NCI-H146 treated with DMSO at 0.1 percent for 48 hours (cell line): ENCODE data around the gene DAZAP1.
"Not testable (repeated sequence)": the region's sequence is repeated elsewhere in the genome, so short reads cannot be mapped to it uniquely, and the experiment has no call there.

ENCODE experiments used
- DNase-seq: peaks from one replicate; lab custom pipeline; 2025; ENCODE audit not compliant: unreplicated experiment; lab: John Stamatoyannopoulos, UW

The DAZAP1 gene

DNA sequence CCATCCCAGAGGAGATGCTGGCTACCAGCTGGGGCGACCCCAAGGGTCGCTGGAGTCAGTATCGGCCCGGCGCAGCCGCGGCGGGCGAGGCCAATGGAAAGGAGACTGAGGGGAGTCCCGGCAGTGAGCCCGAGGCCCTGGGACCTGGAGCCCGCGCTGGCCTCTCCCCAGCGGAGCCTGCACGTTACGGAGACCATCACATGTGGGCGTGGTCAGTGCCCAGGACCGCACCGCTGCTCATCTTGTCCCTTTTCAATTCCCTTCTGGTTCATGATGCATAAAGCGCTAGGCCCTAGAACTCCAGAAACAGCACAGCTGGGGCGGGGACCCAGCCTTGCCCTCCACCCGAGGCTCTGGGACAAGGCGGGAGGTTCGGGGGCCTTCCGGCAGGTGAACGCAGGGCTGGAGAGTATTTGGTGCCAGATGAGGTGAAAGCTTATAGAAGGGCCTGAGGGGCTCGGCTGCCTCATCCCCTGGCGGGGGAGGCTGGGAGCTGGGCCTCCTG is 63.7 kb downstream of the DAZAP1 start:
- no peak for DNase-seq

DNA sequence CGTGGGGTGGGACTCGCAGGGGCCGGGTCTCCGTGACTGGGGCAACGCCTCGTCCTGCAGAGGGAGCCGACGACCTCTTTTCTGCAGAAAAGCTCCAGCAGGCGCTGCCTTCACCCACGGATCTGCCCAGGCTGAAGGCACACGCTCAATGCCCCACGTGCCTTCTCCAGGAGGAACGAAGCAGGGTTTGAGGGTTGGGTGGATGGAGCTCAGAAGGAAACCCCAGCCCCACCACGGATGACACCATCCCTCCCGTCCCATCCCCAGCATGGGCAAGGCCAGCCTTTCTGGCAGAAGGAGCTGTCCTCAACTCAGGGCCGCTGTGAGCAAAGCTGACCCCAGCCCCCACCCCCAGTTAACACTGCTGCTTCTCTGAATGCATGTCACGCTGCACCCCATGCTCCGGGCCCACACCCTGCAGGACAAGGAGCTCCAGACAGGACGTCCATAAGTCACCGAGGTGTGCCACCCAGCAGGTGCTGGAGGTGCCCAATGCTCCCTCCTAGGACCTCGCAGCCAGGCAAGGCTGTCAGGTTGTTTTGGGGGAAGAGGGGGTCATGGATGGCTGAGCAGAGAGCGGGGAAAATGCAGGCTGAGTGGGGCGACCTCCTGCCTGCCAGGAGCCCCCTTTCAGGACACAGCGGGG is 64.3 kb downstream of the DAZAP1 start:
- DNase-seq = no peak

DNA sequence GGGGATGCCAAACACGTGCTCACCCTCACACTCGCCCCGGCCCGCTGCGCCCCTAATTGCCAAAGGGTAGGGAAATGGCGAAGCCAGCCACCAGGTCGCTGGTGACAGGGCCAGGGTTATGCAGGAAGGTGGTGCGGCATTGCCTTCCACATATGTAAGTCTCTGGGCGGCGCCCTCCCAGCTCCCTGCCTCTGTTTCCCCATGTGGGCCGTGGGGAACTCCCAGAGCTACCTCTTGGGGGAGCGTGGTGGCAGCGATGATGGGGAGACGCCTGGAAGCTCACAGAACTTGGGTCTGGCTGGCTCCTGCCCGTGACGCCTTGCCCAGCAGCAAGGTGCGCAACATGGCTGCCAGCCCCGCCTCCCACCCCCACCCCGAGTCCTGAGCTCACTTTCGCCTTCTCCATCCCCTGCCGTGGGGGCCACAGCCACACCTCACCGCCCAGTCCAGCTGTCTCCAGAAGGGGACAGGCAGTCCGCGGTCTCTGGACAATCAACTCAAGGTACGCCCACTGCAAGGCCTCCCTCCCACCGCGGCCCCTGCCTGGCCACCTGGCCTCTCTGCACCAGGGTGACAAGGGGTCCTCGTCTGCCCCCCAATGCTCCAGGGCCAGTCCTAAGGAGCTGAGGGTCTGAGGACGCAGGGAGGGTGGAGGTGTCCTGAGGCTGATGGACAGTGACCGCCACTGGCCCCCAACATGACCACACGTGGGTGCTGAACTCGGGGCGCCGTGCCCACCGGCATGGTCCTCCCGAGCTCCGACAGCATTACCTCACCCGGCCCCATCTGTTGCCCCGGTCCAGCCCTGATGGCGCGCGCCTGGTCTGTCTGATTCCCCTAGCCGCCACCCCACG is 65.1 kb downstream of the DAZAP1 start:
- no peak for DNase-seq

DNA sequence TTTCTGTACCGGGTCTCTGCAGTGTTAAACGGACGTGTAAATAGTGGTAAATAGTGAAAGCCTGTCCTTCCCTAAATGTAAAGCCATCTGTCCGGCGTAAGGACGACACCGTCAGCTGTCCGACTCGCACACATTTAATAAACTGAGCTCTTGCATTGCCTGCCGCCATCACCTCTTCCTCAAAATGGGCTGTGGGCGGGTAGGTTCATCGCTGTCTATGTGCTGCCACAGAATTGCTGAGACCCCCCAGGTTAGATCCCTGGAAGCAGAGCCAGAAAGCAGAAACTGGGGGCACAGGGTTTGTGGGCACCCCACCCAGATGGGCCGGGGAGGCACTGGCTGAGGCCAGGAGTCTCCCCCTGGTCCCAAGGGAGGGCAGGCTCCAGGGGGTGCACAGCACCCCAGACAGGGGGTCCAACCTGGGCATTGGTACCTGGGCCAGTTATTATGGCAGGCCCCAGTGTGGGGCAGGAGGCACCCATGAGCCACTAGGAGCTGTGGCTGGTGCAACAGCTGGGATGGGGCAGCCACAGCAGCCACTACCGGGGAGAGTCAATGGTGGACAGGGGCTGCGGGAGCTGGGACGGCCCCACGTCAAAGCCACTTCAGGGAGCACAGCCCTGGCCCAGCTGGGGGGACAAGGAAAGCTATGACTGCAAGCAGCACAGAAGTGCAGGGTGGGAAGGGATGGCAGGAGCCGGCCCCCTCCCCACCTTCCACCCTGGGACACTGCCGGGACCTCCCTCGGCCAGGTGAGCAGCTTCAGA is 65.9 kb downstream of the DAZAP1 start:
- DNase-seq = no peak

DNA sequence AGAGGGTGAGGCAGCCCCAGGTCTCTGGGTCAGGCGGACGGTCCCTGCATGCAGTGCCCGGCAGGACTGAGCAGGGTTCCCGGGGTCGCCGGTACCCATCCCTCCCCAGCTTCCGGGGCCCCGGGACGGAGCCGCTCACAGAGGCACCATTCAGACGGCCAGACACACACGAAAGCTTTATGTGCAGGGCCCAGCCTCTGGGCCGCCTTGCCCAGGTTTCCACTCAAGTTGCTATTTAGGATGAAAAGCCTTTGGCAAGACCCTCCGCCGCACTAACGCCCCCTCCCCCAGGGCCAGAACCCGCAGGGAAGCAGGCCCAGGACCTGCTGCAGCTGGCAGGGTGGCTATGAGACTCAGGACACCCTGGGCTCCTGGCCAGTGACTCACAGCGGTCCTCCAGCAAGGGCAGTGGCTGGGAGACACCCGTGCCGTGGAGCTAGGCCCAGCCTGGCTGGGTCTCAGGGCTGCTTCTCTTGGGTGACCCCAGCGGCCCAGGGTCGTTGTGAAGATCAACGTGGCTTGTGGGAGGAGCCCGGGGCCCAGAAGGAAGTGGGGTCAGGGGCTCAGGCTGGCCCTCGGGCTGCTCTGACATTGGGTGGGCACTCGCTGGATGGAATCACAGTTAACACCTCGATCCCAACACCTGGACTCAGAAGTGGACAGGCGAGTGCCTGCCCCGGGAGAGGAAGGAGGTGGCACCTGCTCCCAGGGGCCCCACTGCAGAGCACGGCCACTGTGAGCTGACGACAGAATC is 66.8 kb downstream of the DAZAP1 start:
- DNase-seq = no peak

DNA sequence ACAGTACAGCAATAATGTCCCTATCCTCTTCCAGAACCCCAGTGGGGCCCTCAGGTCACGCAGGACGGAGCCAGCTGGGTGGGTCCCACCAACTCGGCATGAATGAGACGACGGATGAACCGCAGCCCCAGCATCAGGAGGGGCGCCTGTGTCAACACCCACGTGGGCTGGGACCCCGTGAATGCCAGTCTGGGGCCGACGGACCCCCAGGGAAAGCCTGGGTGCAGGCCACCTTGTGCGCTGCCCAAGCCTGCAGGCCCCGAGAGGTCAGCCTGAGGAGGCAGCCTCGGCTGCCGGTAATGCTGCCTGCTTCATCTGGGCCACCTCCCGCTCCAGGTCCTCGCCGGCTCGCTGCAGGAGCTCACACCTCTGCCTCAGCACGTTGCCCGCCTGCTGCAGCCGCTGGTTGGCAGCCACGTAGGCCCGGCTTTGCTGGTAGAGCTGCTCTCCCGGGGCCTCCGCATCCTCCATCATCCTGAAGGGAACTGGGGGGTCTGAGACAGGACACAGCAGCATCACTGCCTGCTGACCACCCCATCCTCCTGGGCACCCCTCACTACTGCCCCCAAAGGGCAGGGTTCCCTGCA is 67.5 kb downstream of the DAZAP1 start:
- no peak for DNase-seq

DNA sequence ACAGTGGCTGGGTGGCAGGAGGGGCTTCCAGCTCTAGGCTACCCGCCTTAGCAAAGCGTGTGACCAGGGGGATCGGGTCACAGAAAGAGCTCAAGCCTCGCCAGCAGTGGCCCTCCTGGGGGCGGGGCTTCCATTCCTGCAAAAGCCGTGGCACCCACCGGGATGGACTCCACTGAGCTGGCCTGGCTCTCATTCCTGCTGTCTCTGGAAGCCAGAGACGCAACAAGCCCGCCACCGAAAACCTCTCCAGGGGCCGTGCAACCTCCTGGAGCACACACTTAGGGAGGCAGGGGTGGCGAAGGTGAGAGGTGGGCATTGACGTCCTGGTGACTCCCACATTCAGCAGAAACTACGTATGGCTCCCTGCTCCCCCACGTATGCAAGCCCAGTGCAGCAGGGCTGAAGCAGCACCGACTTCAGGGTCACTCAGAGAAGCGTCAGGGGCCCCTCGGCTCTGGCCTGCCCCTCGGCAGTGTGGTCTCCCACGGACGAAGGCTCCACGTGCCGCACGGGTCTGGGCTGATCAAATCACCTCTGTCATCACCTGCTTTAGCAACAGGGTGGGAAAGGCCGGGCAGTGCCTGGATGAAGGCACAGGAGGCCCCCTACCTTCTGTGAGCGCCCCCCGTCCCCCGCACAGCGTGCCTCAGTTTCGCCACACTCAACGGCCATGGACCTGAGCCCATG is 68.5 kb downstream of the DAZAP1 start:
- DNase-seq = no peak

DNA sequence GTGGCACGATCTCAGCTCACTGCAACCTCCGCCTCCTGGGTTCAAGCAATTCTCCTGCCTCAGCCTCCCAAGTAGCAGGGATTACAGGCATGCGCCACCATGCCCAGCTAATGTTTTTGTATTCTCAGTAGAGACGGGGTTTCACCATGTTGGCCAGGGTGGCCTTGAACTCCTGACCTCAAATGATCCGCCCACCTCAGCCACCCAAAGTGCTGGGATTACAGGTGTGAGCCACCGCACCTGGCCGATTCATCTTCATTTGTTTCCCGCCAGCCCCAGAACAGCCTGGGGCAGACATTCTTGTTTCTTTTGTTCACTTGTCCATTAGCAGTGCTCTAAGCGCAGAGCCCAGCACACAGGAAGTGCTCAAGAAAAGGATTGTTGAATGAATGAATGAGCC is 69.7 kb downstream of the DAZAP1 start:
- DNase-seq = not testable (repeated sequence)

DNA sequence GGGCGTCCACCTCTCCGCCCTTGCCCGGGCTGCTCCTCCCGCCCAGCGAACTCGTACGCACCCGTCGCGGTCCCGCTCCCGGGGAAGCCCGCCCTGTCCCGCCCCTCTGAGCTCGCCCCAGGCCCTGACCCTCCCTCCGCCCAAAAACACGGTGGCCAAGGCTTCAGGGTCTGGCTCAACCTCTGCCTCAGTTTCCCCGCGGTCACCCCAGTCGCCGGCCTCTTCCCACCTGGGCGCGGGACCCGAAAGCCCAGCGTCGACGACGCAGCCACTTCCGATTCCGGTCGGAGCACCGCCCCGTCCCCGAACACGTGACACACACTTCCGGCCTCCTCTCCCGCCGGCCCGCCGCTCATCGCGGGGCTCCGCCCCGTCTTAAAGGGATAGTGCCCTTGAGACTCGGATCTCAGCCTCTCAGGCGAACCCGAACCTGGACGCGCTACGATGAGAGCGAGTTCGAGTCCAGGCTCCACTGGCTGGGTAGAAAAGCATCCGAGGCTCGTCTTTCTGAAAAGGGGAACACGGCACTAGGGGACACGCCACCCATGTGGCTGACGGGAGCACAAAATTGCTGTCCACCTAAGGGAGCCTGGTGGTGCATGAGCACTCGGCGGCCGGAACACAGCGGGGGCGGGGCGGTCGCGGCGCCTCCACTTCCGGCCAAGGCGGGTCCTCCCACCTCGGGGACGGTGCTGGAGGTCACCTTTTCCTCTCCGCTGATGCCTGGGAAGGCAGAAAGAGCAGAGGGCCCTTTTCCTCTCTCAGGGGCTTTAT is 71.7 kb downstream of the DAZAP1 start, which contains the start of gene C19orf25:
C19orf25 (minus strand) TSS at position 282 of the 774 bp plus-strand sequence. CDS start 312 bp downstream, outside the sequence.
- peak; percentile 66 for DNase-seq

DNA sequence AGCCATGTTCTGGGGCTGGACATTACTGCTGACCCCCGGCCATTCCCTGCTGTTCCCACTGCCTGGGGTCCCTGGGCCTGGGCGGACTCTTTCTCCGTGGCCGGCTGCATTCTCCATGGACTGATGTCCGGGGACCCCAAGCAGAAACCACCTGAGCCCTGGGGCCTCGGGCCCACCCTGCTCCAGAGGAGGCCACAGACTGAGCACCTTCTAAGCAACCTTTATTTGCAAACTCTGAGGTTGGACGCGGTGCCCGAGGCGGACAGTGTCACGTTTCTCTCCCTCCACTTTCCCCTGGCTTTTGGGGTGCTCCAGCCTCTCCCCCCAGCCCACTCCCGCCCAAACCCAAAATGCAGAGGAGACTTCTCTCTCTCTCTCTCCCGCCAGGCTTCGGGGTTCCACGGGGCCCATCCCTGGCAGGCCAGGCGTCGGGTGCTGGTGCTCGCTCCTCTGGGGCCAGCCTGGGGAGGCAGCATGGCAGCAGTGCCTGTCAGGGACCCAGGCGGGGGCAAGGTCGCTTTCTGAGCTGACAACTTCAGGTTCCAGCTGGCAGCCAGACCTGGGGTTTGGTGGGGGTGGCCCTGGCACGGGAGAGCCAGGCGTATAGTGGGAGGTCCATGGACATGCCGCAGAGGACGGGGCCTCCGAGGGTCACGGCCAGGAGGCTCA is 74.0 kb downstream of the DAZAP1 start:
- no peak for DNase-seq

DNA sequence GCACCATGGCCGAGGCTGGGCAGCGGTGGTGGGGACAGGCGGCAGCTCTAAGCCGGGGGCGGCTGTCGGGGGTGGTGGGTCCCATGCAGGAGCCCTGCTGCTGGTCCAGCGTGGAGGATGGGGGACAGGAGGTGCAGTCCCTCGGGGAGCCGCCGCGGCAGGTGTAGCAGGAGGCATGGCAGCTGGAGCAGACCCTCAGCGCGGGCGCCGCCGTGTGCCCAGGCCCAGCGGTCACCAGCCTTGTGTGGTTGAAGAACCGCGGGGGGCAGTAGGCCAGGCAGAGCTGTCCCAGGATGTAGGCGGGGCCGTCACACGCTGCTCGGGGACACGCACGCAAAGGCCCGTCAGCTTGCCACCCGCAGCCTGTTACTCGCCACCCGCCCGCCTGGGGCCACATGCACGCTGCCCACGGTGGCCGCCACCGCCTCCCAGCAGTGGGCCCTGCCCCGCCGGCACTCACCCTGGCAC is 74.5 kb downstream of the DAZAP1 start:
- no peak for DNase-seq

DNA sequence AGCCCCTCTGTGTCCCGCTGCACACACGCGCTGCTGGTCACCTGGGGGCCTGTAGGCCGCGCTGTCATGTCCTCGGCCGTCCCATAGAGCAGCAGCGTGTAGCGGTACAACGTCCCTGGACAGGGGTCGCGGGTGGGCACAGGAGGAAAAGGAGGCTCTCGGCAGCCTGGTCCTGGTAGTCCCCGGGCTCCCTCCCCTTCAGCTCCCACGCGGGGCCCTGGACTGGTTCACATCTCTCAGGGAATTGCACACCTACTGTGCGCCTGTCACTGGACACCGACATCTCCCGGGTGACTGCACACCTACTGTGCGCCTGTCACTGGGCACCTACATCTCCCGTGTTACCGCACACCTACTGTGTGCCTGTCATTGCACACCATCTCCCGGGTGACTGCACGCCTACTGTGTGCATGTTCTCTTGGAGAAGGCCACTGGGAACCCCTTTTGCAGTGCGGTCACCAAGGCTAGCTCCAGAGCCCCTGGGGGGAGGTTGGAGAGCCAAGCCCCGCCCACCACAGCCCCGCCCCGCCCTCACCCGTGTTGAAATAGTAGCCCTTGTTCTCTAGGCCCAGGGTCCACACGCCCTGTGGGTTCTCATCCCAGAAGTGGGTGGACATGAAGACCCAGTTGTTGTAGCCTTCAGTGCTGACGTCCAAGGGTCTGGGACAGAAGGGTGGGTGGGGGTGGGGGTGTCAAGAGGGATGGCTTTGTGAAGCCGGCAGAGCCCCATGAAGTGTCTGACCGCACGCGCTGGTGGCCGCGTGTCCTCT is 75.2 kb downstream of the DAZAP1 start:
- no peak for DNase-seq

DNA sequence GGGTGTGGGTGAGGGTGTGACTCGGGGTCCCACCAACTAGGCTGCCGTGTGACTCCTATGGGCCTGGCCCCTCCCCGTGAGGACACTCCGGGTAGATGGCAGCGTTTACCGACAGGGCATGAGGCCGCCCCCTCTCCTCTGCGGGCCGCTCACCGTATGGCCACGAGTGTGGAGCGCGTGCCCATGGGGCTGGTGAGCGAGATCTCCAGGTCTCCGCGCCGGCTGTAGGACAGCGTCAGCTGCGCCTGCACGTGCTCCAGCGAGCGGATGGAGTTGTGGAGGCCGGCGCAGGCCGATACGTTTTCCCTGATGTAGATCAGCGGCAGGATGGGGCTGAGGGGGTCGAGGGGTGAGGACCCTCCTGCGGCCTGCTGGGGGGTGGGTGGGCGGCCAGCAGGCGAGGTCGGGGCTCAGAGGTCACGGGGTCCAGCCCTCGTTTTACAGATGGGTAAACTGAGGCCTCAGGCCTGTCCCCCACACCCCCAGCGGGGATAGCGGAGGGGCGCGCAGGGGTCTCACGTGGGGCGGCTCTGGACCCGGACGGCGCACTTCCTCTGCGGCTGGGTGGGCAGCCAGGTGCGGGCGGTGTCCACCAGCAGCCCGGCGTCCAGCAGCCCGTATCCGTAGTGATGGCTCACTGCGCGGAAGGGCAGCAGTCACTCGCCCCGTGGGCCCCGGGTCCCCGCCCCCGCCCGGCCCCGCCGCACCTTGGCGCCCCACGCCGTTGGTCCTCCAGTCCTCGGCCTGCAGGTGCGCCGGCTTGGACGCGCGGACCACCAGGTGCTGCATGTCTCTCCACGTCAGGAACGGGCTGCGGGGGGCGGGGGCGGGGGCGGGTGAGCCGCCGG is 76.0 kb downstream of the DAZAP1 start:
- DNase-seq = no peak

DNA sequence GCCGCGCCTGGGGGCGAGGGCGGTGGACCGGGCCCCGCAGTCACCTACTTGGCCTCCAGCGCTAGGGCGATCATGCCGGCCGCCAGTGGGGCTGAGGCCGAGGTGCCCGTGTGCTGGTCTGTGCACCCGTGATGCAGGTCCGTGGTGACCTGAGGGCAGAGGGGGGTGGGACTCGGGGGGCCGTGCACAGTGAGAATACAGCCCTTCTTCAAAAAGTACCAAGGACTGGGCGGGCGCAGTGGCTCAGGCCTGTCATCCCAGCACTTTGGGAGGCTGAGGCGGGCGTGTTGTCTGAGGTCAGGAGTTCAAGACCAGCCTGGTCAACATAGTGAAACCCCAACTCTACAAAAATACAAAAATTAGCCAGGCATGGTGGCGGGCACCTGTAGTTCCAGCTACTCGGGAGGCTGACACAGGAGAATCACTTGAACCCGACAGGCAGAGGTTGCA is 76.6 kb downstream of the DAZAP1 start:
- no peak for DNase-seq
